H9 (cell line): Measurements from ENCODE around the gene CNOT4. TPM values are rescaled to one million over a fixed set of nuclear protein-coding genes. Genes with fewer than 3 reads are reported as not detected.
A peak's percentile ranks its signal among the peaks of the same experiment; 100 is the strongest.

Source experiments
- DNase-seq: peaks from one replicate; pipeline ENCODE4 v3.0.0-alpha.2; 2017
- H2AFZ ChIP-seq: one replicate; pipeline ENCODE4 v1.6.1; 2013; ENCODE audit warnings: mild to moderate bottlenecking, low read length, control low read depth, moderate library complexity
- H2AK5ac ChIP-seq: 2 replicates; pipeline ENCODE4 v1.6.1; 2013; ENCODE audit warnings: low read length, control low read depth, mixed read lengths; ENCODE audit not compliant: insufficient read length
- H2BK120ac ChIP-seq: one replicate; pipeline ENCODE4 v1.6.1; 2013; ENCODE audit warnings: low read depth, mild to moderate bottlenecking, low read length, control low read depth, inconsistent platforms; ENCODE audit not compliant: poor library complexity, severe bottlenecking
- H2BK12ac ChIP-seq: 2 replicates; pipeline ENCODE4 v1.6.1; 2013; ENCODE audit warnings: low read length, control low read depth, mixed read lengths, low read depth; ENCODE audit not compliant: insufficient read length
- H2BK15ac ChIP-seq: 2 replicates; pipeline ENCODE4 v1.6.1; 2013; ENCODE audit warnings: low read depth, low read length, control low read depth
- H2BK20ac ChIP-seq: one replicate; pipeline ENCODE4 v1.6.1; 2013; ENCODE audit warnings: low read depth, mild to moderate bottlenecking, low read length, control low read depth, inconsistent platforms; ENCODE audit not compliant: poor library complexity, severe bottlenecking
- H2BK5ac ChIP-seq: 2 replicates; pipeline ENCODE4 v1.6.1; 2013; ENCODE audit warnings: low read length, control low read depth, mixed read lengths; ENCODE audit not compliant: insufficient read length
- H3K14ac ChIP-seq: 2 replicates; pipeline ENCODE4 v1.6.1; 2013; ENCODE audit warnings: low read length, control low read depth; ENCODE audit not compliant: insufficient read depth
- H3K18ac ChIP-seq: 2 replicates; pipeline ENCODE4 v1.6.1; 2013; ENCODE audit warnings: low read depth, mild to moderate bottlenecking, mixed read lengths, low read length, control low read depth; ENCODE audit not compliant: insufficient read length
- H3K23ac ChIP-seq: 2 replicates; pipeline ENCODE4 v1.6.1; 2013; ENCODE audit warnings: low read length, control low read depth, mixed read lengths, low read depth; ENCODE audit not compliant: insufficient read length
- H3K23me2 ChIP-seq: 2 replicates; pipeline ENCODE4 v1.6.1; 2013; ENCODE audit warnings: low read depth, mild to moderate bottlenecking, mixed read lengths, low read length, control low read depth; ENCODE audit not compliant: insufficient read length, poor library complexity, severe bottlenecking
- H3K27ac ChIP-seq: 2 replicates; pipeline ENCODE4 v1.5.1; 2013; ENCODE audit warnings: low read length, control low read depth, mixed read lengths, low read depth; ENCODE audit not compliant: insufficient read length
- H3K27me3 ChIP-seq: 2 replicates; pipeline ENCODE4 v1.6.1; 2013; ENCODE audit warnings: low read length, control low read depth, inconsistent platforms; ENCODE audit not compliant: insufficient read depth
- H3K4ac ChIP-seq: 2 replicates; pipeline ENCODE4 v1.6.1; 2013; ENCODE audit warnings: low read depth, mild to moderate bottlenecking, control low read depth, inconsistent platforms, low read length, moderate library complexity
- H3K4me1 ChIP-seq: 2 replicates; pipeline ENCODE4 v1.6.1; 2013; ENCODE audit warnings: low read length, control low read depth, inconsistent platforms; ENCODE audit not compliant: insufficient read depth
- H3K4me2 ChIP-seq: 2 replicates; pipeline ENCODE4 v1.6.1; 2013; ENCODE audit warnings: low read length, control low read depth, mixed read lengths; ENCODE audit not compliant: insufficient read length, insufficient read depth
- H3K56ac ChIP-seq: 2 replicates; pipeline ENCODE4 v1.6.1; 2013; ENCODE audit warnings: low read depth, mild to moderate bottlenecking, mixed read lengths, low read length, control low read depth; ENCODE audit not compliant: insufficient read length
- H3K79me1 ChIP-seq: 2 replicates; pipeline ENCODE4 v1.6.1; 2013; ENCODE audit warnings: low read depth, mild to moderate bottlenecking, moderate library complexity, low read length, control low read depth, inconsistent platforms; ENCODE audit not compliant: insufficient read depth, poor library complexity, severe bottlenecking
- H3K79me2 ChIP-seq: 2 replicates; pipeline ENCODE4 v1.6.1; 2013; ENCODE audit warnings: low read length, control low read depth, inconsistent platforms; ENCODE audit not compliant: insufficient read depth
- H3K9ac ChIP-seq: 2 replicates; pipeline ENCODE4 v1.6.1; 2013; ENCODE audit warnings: low read length, control low read depth, mixed read lengths; ENCODE audit not compliant: insufficient read length; ENCODE audit errors: extremely low read depth
- H3K9me3 ChIP-seq: one replicate; pipeline ENCODE4 v1.6.1; 2013; ENCODE audit warnings: low read depth, low read length, inconsistent platforms; ENCODE audit not compliant: control insufficient read depth
- H3T11ph ChIP-seq: one replicate; pipeline ENCODE4 v1.6.1; 2013; ENCODE audit warnings: mild to moderate bottlenecking, low read length, control low read depth, inconsistent platforms
- H4K20me1 ChIP-seq: one replicate; pipeline ENCODE4 v1.6.1; 2013; ENCODE audit not compliant: control insufficient read depth, insufficient read length, insufficient read depth
- H4K5ac ChIP-seq: 2 replicates; pipeline ENCODE4 v1.6.1; 2013; ENCODE audit warnings: low read depth, mild to moderate bottlenecking, mixed read lengths, low read length, control low read depth; ENCODE audit not compliant: insufficient read length
- H4K8ac ChIP-seq: replicated peaks from 2 replicates; pipeline ENCODE4 v1.6.1; 2013; ENCODE audit warnings: low read length, control low read depth, mixed read lengths, low read depth; ENCODE audit not compliant: insufficient read length
- H4K91ac ChIP-seq: 2 replicates; pipeline ENCODE4 v1.6.1; 2013; ENCODE audit warnings: low read depth, mild to moderate bottlenecking, moderate library complexity, mixed read lengths, low read length, control low read depth; ENCODE audit not compliant: insufficient read length
- H3K27ac Mint-ChIP-seq, 3 experiments: 2 replicates in 2 of 3; 3 replicates in 1 of 3; pipeline ENCODE4 v1.8.0; 2020 to 2021; ENCODE audit warnings: mixed read lengths in 3 of 3, mild to moderate bottlenecking in 1 of 3, moderate library complexity in 1 of 3
- H3K27me3 Mint-ChIP-seq: 2 replicates; pipeline ENCODE4 v1.8.0; 2021; ENCODE audit warnings: low read depth, mild to moderate bottlenecking, moderate library complexity, mixed read lengths
- H3K36me3 Mint-ChIP-seq, 3 experiments: 2 replicates in 2 of 3; 3 replicates in 1 of 3; pipeline ENCODE4 v1.8.0; 2020 to 2021; ENCODE audit warnings: low read depth in 3 of 3, mixed read lengths in 3 of 3; ENCODE audit not compliant: insufficient read depth in 1 of 3
- H3K4me1 Mint-ChIP-seq, 2 experiments: 2 replicates each; pipeline ENCODE4 v1.8.0; 2020; ENCODE audit warnings: mixed read lengths in 2 of 2
- H3K4me3 Mint-ChIP-seq, 2 experiments: 2 replicates in 1 of 2; 3 replicates in 1 of 2; pipeline ENCODE4 v1.8.0; 2020 to 2021; ENCODE audit warnings: mild to moderate bottlenecking in 2 of 2, mixed read lengths in 2 of 2, moderate library complexity in 1 of 2
- H3K9me3 Mint-ChIP-seq, 2 experiments: 2 replicates in 1 of 2; 3 replicates in 1 of 2; pipeline ENCODE4 v1.8.0; 2020; ENCODE audit warnings: mild to moderate bottlenecking in 2 of 2, mixed read lengths in 2 of 2, moderate library complexity in 1 of 2
- WGBS: extraction: QIAGEN DNeasy Blood & Tissue Kit; methylation state at CpG from one replicate; pipeline ENCODE4 v1.1.7; 2013; ENCODE audit warnings: missing lambda C conversion rate, low lambda C conversion rate, mixed read lengths; ENCODE audit not compliant: insufficient read length; ENCODE audit errors: extremely low coverage; 5-methylcytosine and 5-hydroxymethylcytosine counted together
- total RNA-seq: library from RNA; stranded (reverse); gene quantifications from 2 replicates; pipeline ENCODE4 v1.2.1, GENCODE V29; 2021
- TF ChIP-seq, protein P1 (sequence below): fragments of 200-600 bp; sonication (generic); conservative IDR thresholded peaks from 3 replicates; pipeline ENCODE4 v1.8.0; 2021; ENCODE audit warnings: antibody characterized with exemption, mild to moderate bottlenecking

Gene CNOT4
- total RNA-seq, 1 experiment from 2014 or later: 27.4 TPM

GRCh38 chr7:135508883-135509588 is 866 bp downstream of the CNOT4 start:
- no peak overlapping the region for H3K23ac ChIP-seq
- peak overlapping the region; percentile 97 for H3K4me2 ChIP-seq
- no peak overlapping the region for H2BK5ac ChIP-seq
- no peaks in the 10 kb centered on the region for H3K27me3 ChIP-seq
- TF ChIP-seq, protein P1, sequence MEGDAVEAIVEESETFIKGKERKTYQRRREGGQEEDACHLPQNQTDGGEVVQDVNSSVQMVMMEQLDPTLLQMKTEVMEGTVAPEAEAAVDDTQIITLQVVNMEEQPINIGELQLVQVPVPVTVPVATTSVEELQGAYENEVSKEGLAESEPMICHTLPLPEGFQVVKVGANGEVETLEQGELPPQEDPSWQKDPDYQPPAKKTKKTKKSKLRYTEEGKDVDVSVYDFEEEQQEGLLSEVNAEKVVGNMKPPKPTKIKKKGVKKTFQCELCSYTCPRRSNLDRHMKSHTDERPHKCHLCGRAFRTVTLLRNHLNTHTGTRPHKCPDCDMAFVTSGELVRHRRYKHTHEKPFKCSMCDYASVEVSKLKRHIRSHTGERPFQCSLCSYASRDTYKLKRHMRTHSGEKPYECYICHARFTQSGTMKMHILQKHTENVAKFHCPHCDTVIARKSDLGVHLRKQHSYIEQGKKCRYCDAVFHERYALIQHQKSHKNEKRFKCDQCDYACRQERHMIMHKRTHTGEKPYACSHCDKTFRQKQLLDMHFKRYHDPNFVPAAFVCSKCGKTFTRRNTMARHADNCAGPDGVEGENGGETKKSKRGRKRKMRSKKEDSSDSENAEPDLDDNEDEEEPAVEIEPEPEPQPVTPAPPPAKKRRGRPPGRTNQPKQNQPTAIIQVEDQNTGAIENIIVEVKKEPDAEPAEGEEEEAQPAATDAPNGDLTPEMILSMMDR: no peak
- H3K9me3 Mint-ChIP-seq: no peaks in the 10 kb centered on the region
- H3K79me2 ChIP-seq: peaks cover 6% of the 10 kb centered on the region; the same call in 1 of the 2 replicates
- peaks cover 3% of the 10 kb centered on the region for H3K79me1 ChIP-seq
- no peaks in the 10 kb centered on the region for H3K27me3 Mint-ChIP-seq
- no peak overlapping the region for H3T11ph ChIP-seq
- no peak overlapping the region for H2AK5ac ChIP-seq
- peaks cover 2% of the 10 kb centered on the region for H4K20me1 ChIP-seq
- no peak overlapping the region for H2BK120ac ChIP-seq
- H4K8ac ChIP-seq: no peak overlapping the region
- H3K4me1 ChIP-seq: peaks cover 3% of the 10 kb centered on the region; the same call in 1 of the 2 replicates
- H3K14ac ChIP-seq: peak overlapping the region; percentile 41
- no CpG with 5 or more reads among the region's 17 CpGs for WGBS
- peak overlapping the region; percentile 96 for H3K9ac ChIP-seq
- H2BK15ac ChIP-seq: no peak overlapping the region
- peaks cover 14% of the 10 kb centered on the region for H3K23me2 ChIP-seq
- no peak overlapping the region for H3K56ac ChIP-seq
- no peaks in the 10 kb centered on the region for H3K9me3 ChIP-seq
- H3K18ac ChIP-seq: peak overlapping the region; percentile 7
- no peak overlapping the region for H3K4me3 Mint-ChIP-seq
- H3K36me3 Mint-ChIP-seq: no peaks in the 10 kb centered on the region
- DNase-seq: peak; percentile 28
- H2BK12ac ChIP-seq: no peak overlapping the region
- H3K27ac Mint-ChIP-seq: no peak overlapping the region
- no peak overlapping the region for H4K91ac ChIP-seq
- no peak overlapping the region for H2BK20ac ChIP-seq
- no peak overlapping the region for H4K5ac ChIP-seq
- H3K27ac ChIP-seq: no peak overlapping the region
- H2AFZ ChIP-seq: no peak overlapping the region
- no peak overlapping the region for H3K4ac ChIP-seq
- peaks cover 4 to 9% of the 10 kb centered on the region in 2 experiments; a peak in 3 of 4 replicates for H3K4me1 Mint-ChIP-seq
